ENCODE measurements around the gene MAGIX.
"Not testable (repeated sequence)": the region's sequence is repeated elsewhere in the genome, so short reads cannot be mapped to it uniquely, and the experiment has no call there.

DNA sequence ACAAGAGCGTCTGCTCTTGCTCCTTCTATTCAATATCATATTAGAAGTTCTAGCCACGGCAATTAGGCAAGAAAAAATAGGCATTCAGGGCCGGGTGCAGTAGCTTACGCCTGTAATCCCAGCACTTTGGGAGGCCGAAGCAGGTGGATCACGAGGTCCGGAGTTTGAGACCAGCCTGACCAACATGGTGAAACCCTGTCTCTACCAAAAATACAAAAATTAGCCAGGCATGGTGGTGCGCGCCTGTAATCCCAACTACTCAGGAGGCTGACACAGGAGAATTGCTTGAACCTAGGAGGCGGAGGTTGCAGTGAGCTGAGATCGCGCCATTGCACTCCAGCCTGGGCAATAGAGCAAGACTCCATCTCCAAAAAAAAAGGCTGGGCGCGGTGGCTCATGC is 13.3 kb upstream of the MAGIX start:
- TF ChIP-seq, protein P1, sequence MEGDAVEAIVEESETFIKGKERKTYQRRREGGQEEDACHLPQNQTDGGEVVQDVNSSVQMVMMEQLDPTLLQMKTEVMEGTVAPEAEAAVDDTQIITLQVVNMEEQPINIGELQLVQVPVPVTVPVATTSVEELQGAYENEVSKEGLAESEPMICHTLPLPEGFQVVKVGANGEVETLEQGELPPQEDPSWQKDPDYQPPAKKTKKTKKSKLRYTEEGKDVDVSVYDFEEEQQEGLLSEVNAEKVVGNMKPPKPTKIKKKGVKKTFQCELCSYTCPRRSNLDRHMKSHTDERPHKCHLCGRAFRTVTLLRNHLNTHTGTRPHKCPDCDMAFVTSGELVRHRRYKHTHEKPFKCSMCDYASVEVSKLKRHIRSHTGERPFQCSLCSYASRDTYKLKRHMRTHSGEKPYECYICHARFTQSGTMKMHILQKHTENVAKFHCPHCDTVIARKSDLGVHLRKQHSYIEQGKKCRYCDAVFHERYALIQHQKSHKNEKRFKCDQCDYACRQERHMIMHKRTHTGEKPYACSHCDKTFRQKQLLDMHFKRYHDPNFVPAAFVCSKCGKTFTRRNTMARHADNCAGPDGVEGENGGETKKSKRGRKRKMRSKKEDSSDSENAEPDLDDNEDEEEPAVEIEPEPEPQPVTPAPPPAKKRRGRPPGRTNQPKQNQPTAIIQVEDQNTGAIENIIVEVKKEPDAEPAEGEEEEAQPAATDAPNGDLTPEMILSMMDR (IDR thresholded peaks at IDR 0.05): not testable (repeated sequence)
- not testable (repeated sequence) for TF ChIP-seq POLR2AphosphoS5 (IDR thresholded peaks at IDR 0.05)

Data from upper lobe of left lung (tissue), 4 donors.